Glutamatergic neuron (in vitro differentiated cells): ENCODE results near the gene DGKB. TPM values are rescaled to one million over a fixed set of nuclear protein-coding genes. Genes with fewer than 3 reads are reported as not detected.

ENCODE experiments used
- DNase-seq: peaks from one replicate; pipeline ENCODE4 v3.0.0; 2022
- H3K27ac Mint-ChIP-seq: one replicate; pipeline ENCODE4 v1.8.0; 2020; ENCODE audit warnings: mild to moderate bottlenecking, mixed read lengths, inconsistent platforms; ENCODE audit not compliant: unreplicated experiment
- H3K27me3 Mint-ChIP-seq: one replicate; pipeline ENCODE4 v1.8.0; 2020; ENCODE audit warnings: mild to moderate bottlenecking, moderate library complexity, mixed read lengths, inconsistent platforms; ENCODE audit not compliant: unreplicated experiment
- H3K36me3 Mint-ChIP-seq: one replicate; pipeline ENCODE4 v1.8.0; 2020; ENCODE audit warnings: mild to moderate bottlenecking, mixed read lengths, inconsistent platforms; ENCODE audit not compliant: unreplicated experiment
- H3K4me1 Mint-ChIP-seq: one replicate; pipeline ENCODE4 v1.8.0; 2020; ENCODE audit warnings: mild to moderate bottlenecking, low read depth, mixed read lengths, inconsistent platforms; ENCODE audit not compliant: unreplicated experiment
- H3K4me3 Mint-ChIP-seq: one replicate; pipeline ENCODE4 v1.8.0; 2020; ENCODE audit warnings: mild to moderate bottlenecking, mixed read lengths, inconsistent platforms; ENCODE audit not compliant: unreplicated experiment
- H3K9me3 Mint-ChIP-seq: one replicate; pipeline ENCODE4 v1.8.0; 2020; ENCODE audit warnings: mild to moderate bottlenecking, moderate library complexity, mixed read lengths, inconsistent platforms; ENCODE audit not compliant: unreplicated experiment
- total RNA-seq: library from RNA; stranded (reverse); fragmentation: NEBNext Ultra II Directional; extraction: Animal tissue kit (Norgen Biotek cat#: 25700); gene quantifications from one replicate; pipeline ENCODE4 v1.2.1, GENCODE V29; 2021; ENCODE audit not compliant: unreplicated experiment
- TF ChIP-seq, protein P1 (sequence below): fragments of 200-600 bp; sonication (generic); IDR thresholded peaks from one replicate; pipeline ENCODE4 v1.5.0; 2021; ENCODE audit not compliant: partially characterized antibody, unreplicated experiment

The DGKB gene
- total RNA-seq, 1 donor from 2014 or later, result 57.8 TPM

- Mint-ChIP-seq H3K4me1 (peaks cover 2% of the 10 kb centered on the region), H3K27me3 (peaks cover 3% of the 10 kb centered on the region), H3K27ac (no peak overlapping the region), H3K4me3 (no peak overlapping the region), H3K36me3 (peaks cover 16% of the 10 kb centered on the region), H3K9me3 (peaks cover 9% of the 10 kb centered on the region)
- no peak for DNase-seq
- TF ChIP-seq, protein P1, sequence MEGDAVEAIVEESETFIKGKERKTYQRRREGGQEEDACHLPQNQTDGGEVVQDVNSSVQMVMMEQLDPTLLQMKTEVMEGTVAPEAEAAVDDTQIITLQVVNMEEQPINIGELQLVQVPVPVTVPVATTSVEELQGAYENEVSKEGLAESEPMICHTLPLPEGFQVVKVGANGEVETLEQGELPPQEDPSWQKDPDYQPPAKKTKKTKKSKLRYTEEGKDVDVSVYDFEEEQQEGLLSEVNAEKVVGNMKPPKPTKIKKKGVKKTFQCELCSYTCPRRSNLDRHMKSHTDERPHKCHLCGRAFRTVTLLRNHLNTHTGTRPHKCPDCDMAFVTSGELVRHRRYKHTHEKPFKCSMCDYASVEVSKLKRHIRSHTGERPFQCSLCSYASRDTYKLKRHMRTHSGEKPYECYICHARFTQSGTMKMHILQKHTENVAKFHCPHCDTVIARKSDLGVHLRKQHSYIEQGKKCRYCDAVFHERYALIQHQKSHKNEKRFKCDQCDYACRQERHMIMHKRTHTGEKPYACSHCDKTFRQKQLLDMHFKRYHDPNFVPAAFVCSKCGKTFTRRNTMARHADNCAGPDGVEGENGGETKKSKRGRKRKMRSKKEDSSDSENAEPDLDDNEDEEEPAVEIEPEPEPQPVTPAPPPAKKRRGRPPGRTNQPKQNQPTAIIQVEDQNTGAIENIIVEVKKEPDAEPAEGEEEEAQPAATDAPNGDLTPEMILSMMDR, result no peak
Observed at GRCh38 chr7:14773729-14774271, 128.8 kb downstream of the DGKB start.

DNA sequence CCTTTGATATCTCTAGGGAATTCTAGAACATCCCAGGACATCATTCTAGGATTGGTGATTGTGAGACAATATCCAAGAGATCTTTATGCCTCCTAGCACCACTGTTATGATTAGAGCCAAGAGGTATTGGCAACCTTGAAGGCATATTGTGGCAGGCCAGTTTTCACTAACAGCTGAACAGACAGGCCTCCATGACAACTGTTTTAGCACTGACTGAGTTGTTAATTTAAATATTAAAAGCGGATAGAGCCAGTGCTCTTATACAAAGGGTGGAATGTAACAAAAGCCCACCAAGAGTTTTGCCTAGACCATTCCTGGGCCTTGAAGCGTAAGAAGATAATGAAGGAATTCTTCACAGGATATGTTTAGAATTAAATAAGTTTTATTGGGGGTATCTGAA is 131.9 kb downstream of the DGKB start:
- TF ChIP-seq, protein P1, result no peak
- DNase-seq, result no peak
- peaks cover under 1% of the 10 kb centered on the region for H3K9me3 Mint-ChIP-seq
- peaks cover 2% of the 10 kb centered on the region for H3K4me1 Mint-ChIP-seq
- H3K27me3 Mint-ChIP-seq, result peaks cover 3% of the 10 kb centered on the region
- H3K27ac Mint-ChIP-seq, result no peak overlapping the region
- H3K36me3 Mint-ChIP-seq, result peaks cover 2% of the 10 kb centered on the region
- no peak overlapping the region for H3K4me3 Mint-ChIP-seq

DNA sequence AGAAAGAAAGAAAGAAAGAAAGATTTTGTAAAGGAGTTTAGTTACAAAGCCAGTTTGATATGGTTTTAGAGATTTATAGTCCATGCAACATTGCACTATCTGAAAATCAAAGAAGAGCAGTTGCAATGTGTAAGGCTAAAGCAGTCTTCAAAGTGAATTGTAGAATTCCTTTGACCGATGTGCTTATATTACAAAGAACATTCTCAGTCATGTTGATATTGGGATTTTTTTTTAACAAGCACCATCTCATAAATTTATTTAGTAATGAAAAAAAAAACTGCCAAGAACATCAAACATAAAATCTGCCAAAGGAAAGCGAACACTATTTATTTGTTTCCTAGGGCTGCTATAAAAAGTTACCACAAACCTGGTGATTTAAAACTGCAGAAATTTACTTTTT is 133.3 kb downstream of the DGKB start:
- no peak overlapping the region for H3K27ac Mint-ChIP-seq
- TF ChIP-seq, protein P1, result no peak
- H3K9me3 Mint-ChIP-seq, result no peaks in the 10 kb centered on the region
- H3K4me3 Mint-ChIP-seq, result no peak overlapping the region
- H3K4me1 Mint-ChIP-seq, result peaks cover 2% of the 10 kb centered on the region
- no peaks in the 10 kb centered on the region for H3K36me3 Mint-ChIP-seq
- DNase-seq, result no peak
- H3K27me3 Mint-ChIP-seq, result peaks cover 3% of the 10 kb centered on the region

DNA sequence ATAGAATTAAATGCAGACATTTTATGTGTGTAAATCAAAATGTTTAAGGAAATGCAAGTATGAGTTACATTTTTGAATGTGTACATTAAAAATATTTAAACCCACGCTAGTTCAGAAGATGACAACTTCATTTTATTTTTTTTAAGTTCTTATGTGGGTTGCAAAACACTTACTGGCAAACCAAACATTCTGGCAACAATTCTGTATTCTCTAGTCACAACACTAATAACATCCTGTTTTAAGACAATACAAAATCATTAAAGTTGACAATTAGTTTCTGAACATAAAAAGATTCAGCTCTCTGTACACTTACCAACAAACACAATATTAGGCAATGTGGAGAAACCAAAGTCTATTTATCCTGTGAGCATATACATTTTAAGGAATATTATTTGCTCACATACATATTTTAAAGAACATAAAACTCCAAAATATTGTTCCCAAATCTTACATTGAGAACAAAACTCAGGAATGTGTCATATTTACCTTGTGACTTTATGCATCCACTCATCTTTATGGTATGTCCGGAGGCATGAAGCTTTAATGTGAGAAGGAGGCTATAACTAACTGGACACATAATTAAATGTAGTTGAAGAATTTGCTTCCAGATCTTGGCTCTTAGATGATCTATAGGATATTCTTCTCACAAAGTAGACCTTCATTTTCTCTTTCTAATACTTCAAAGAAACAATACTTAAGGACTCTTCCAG is 134.7 kb downstream of the DGKB start:
- DNase-seq, result no peak
- TF ChIP-seq, protein P1, result no peak

GRCh38 chr7:14766747-14767146 is 135.8 kb downstream of the DGKB start:
- peaks cover under 1% of the 10 kb centered on the region for H3K4me1 Mint-ChIP-seq
- no peak overlapping the region for H3K27ac Mint-ChIP-seq
- no peaks in the 10 kb centered on the region for H3K36me3 Mint-ChIP-seq
- TF ChIP-seq, protein P1, result no peak
- H3K27me3 Mint-ChIP-seq, result no peaks in the 10 kb centered on the region
- DNase-seq, result no peak
- no peaks in the 10 kb centered on the region for H3K9me3 Mint-ChIP-seq
- no peak overlapping the region for H3K4me3 Mint-ChIP-seq

More for the DNA sequence above, 134.7 kb downstream of the DGKB start:
- Mint-ChIP-seq H3K4me3 (no peak overlapping the region), H3K4me1 (no peaks in the 10 kb centered on the region), H3K27ac (no peak overlapping the region), H3K9me3 (no peaks in the 10 kb centered on the region), H3K36me3 (no peaks in the 10 kb centered on the region), H3K27me3 (peaks cover 3% of the 10 kb centered on the region)
